GM19025 (cell line): Measurements from ENCODE around the gene PKN1.
"Not testable (repeated sequence)": the region's sequence is repeated elsewhere in the genome, so short reads cannot be mapped to it uniquely, and the experiment has no call there.

Experiments used
- ATAC-seq: cut with Tn5 transposase; IDR thresholded peaks from one replicate; pipeline ENCODE4 v1.9.1; 2021; ENCODE audit warnings: mild to moderate bottlenecking, low read depth, moderate library complexity; ENCODE audit not compliant: unreplicated experiment

PKN1 gene

DNA sequence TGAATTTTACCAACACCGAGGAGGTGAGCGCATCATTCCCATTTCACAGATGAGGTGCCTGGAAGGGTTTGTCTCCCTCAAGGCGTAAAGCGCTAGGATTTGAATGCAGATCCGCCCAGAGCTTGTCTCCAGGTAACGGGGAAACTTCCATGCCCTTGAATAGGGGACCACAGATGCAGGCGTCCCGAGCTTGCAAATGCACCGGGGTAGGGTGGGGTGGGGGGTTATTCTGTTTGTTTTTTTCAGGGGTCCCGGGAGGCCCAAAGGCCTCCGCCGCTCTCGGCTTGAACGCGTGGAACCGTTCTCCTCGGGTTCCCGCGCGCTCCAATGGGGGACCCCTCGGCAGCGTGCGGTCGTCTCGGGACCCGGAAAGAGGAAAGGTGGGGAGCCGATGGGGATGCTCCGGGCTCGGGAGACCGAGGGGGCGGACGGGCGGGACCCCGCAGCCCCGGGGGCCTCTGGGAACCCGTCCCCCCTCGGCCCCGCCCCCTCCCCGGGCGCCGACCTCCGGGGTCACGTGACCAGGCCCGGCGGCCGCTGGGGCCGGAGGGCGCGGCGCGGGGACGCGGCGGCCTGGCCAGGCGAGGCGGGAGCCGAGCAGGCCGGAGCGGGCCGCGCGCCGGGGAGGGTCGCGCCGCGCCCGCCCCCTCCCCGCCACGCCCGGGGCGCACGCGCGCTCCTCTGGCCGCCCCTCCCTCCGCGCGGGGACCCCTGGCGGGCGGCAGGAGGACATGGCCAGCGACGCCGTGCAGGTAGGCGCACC is at the start of gene PKN1:
Gene PKN1 (plus strand): TSS at position 516 of the 763 bp plus-strand sequence. CDS start 216 bp downstream, at position 732.
- ATAC-seq, result no peak

DNA sequence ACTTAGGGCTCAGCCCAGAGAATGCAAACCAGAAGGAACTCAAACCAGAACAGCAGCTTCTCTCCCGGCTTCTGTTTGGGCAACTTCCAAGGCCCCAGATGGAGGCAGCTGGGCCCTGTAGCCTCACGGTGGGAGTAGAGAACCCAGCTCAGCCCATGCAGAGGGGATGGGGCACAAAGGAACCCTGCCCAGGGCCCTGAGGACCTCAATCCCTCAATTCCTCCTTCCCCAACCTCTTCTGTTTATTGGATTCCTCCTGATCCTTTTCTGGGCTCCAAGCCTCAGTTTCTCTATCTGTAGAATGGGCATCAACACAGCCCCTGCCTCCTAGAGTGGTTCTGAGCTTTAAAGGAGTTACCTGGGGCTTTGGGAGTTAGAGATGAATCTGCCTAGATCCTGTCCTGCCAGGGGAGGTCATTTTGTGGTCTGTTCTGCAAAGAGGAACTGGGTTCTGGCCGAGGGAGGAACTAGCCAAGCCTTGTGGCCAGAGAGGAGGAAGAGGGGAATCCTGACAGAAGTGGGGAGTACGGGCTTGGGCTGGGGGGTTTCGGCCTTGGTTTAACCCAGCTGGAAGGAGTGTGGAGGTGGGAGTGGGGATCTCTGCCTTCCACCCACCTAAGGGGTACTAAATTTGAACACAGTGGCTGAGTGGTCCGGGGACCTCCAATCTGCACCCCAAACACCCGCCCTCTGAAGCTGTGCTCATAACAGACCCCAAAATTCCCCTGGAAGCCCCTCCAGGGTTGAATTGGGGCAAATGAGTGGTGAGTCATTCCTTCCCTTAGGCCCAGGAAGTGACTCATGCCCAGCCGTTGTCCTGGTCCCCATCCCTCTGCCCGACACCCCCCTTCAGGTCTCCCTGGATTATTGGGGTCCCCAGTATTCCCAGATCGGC is 49.2 kb upstream of the PKN1 start:
- ATAC-seq, result no peak

DNA sequence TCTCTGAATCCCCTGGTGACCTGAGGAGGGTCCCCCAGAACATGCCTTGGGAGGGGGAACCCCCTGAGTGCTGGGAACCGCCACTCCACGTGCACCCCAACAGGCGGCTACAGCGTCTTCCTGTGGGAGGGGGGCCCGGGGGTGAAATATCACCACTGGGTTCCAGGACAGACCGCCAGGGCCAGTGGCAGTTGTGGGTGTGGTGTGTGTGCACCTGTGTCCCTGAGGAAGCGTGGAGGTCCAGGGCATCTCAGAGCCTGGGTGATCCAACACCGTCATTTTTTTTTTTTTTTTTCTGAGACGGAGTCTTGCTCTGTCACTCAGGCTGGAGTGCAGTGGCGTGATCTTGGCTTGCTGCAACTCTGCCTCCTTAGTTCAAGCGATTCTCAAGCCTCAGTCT is 47.6 kb upstream of the PKN1 start:
- ATAC-seq, result no peak

DNA sequence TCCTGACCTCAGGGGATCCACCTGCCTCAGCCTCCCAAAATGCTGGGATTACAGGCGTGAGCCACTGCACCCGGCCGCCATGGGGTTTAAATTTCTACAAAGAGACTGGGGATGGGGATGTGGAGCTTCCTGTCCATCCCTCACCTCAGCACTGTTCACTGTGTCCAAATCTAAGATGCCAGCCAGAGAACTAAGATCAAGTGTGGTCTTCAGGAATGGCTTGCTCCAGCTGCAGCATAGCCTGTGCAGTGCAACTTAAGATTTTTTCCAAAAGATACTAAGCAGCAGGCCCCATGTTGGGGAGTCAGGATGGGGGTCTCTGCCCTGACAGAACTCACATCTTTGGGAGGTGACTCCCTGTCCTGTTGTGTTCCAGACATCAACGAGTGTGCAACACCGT is 42.6 kb upstream of the PKN1 start:
- ATAC-seq, result no peak

DNA sequence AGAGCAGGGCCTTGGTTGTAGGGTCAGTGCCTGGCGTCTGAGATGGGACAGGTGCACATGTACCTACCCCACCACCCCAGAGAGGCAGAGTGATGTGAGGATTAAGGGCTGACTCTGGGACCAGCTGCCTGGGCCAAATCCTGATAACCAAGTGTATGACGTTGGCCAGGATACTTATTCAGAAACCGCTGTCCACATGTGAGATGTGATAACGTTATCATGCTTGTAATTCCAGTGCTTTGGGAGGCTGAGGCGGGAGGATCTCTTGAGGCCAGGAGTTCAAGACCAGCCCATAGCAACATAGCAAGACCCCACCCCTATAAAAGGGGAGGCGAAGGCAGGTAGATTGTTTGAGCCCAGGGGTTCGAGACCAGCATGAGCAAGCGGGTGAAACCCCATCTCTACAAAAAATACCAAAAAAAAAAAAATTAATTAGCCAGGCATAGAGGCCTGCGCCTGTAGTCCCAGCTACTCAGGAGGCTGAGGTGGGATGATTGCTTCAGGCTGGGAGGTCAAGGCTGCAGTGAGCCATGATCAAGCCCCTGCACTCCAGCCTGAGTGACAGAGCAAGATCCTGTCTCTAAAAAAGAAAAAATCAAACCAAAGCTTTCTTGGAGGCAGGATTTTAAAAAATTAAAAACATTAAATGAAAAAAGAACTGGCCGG is 41.8 kb upstream of the PKN1 start:
- ATAC-seq, result no peak

DNA sequence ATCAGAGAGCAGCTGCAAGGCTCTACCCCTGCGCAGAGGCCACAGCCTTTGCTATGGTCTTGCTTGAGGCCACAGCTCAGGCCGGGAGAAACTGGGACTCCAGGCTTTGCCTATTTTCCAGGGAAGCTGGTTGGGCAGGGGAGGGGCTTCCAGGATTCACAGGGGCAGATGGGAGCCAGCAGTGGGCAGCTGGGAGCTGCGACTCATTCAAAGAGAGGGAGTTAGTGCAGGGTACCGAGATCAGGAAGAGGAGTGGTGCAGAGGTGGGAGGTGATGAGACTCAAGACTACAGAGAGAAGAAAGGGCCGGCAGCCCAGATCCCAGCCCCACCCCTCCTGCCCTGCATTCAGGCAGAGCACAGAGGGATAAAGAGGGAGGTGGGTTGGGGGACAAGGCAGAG is 39.8 kb upstream of the PKN1 start:
- ATAC-seq, result no peak

DNA sequence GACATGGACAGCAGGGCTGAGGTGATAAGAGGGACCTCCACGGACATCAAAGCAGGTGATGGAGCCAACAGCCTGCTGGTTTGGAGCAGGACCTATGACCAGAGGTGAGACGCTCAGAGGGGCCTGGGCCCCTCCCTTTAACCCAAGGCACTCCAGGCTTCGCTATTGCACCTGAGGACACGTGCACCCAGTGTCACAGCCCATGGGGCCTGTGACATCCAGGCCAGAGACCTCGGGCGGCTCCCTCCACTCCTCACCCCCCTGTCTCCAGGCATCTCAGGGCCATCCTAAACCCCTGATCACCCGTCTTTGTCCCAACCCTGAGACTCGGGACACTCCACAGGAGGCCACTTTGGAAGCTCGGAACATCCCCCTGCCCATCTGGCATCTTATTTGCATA is 38.9 kb upstream of the PKN1 start:
- no peak for ATAC-seq

DNA sequence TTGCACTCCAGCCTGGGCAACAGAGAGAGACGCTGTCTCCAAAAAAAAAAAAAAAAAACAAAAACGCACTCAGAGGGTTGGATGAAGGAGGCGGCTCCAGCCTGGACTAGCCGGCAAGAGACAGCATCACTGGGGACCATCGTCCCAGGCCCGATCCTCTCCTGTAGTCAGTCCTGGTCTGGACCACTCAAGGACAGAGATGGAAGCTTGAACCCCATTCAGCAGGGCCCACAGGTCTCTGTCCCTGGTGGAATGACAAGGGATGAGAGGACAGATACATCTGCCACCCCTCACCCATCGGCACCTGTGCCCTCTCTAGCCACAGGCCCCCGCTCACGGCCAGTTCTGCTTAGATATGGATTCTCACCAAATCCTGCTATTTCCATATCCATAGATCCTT is 37.8 kb upstream of the PKN1 start:
- no peak for ATAC-seq

DNA sequence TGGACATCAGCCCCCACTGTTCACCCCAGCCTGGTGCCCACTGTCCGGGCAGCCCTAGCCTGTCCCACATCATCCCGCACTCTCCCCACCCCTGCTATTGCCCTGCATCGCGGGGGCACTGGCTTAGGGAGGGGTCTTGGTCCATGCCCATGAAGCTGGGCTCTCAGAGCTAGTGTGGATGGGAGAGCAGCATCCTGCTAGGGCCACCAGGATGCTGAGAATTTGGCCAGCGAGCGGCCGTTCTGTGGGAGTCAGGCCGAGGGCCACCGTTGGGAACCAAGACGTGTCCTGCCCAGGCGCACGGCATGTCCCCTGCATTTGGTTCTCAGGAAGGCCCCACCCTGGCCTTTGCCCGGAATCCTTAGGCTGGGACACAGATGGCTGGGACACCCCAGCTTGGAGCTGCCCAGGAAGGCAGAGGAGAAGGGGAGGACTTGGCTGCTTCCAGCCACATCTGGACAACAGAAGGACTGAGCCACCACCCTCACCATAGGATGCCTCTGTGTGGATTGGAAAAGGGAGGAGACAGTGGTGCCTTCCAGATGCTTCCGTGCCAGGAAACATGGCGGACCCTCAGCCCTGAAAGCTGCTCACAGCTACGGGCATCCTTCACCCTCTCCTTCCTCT is 37.3 kb upstream of the PKN1 start:
- ATAC-seq, result no peak

DNA sequence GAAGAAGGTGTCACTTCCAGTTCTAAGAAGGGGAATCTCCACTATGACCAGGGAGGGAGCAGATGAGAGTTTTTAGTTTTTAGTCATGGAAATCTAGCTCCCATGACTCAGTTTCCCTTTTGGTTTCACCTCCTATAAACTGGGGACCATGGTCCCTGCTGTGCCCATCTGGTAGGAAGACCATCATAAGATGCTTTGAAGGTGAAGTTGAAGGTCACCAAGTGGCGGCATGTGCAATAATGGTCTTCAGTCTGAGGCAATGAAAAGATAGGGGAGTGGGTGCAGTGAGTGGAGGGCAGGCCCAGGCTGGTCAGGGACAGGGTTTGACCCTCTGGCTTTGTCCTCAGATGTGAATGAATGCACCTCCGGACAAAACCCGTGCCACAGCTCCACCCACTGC is 36.4 kb upstream of the PKN1 start:
- not testable (repeated sequence) for ATAC-seq

DNA sequence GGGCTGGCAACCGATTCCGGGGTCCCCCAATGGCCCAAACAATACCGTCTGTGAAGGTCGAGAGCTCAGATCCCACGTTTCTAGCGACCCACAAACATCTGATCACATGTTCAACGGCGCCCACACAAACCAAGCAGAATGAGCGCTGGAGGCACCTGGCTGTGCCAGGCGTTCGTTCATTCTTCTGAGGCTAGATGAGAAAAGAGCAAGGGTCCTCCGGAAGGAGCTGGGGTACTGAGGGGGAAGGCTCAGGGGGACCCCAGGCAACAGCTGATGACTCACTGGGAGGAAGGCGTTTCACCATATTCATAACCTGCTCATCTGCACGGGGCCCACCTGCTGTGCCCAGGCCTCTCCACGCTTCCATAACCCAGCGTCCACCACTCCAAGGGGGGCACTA is 35.9 kb upstream of the PKN1 start:
- not testable (repeated sequence) for ATAC-seq

DNA sequence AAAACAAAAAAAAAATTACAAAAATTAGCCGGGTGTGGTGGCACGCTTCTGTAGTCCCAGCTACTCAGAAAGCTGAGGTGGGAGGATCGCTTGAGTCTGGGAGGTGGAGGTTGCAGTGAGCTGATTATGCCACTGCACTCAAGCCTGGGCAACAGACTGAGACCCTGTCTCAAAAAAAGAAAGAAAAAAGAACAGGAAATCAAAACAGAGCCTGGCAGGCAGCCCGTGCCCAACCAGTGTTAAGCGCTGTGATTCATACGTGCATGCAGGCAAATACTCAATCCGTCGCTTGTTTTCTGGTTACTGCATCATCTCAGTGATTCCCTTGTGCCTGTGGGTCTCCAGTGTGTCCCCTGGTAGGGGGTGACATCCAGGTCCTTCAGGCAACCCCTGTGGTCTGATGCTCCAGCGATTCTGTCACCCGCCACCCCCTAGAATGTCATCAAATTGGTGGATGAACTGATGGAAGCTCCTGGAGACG is 32.1 kb upstream of the PKN1 start:
- ATAC-seq, result no peak

DNA sequence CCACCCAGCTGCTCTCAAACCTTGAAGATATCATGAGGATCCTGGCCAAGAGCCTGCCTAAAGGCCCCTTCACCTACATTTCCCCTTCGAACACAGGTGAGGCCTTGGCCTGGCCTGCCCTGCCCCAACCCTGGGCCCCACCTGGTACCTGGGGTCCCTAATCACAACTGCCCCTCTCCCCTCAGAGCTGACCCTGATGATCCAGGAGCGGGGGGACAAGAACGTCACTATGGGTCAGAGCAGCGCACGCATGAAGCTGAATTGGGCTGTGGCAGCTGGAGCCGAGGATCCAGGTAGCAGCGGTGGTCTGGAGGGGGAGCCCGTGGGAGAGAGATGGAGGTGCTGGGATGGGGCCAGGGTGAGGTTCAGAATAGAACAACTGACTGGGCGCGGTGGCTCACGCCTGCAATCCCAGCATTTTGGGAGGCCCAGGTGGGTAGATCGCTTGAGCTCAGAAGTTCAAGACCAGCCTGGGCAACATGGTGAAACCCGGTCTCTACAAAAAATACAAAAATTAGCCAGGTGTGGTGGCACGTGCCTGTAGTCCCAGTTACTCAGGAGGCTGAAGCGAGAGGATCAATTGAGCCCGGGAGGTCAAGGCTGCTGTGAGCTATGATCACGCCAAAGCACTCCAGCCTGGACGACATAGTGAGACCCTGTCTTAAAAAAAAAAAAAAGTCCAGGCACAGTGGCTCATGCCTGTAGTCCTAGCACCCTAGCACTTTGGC is 31.5 kb upstream of the PKN1 start:
- ATAC-seq, result no peak

DNA sequence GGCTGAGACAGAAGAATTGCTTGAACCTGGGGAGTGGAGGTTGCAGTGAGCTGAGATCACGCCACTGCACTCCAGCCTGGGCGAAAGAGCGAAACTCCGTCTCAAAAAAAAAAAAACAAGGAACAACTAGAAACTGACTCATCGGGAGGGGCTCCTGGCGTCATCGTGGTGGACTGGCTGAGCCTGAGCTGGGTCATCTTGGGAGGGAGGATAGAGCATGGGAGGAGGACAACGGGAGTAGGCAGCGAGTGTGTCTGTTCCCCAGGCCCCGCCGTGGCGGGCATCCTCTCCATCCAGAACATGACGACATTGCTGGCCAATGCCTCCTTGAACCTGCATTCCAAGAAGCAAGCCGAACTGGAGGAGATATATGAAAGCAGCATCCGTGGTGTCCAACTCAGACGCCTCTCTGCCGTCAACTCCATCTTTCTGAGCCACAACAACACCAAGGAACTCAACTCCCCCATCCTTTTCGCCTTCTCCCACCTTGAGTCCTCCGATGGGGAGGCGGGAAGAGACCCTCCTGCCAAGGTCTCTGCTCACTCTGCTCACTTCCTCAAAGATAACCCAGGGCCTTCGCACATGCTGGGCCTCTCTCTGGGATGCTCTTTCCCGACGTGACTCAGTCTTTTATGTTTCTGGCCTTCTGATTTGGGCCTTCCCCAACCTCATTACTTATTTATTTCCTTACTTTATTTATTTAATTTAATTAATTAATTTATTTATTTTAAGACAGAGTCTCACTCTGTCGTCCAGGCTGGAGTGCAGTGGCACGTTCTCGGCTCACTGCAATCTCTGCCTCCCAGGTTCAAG is 30.6 kb upstream of the PKN1 start:
- no peak for ATAC-seq

DNA sequence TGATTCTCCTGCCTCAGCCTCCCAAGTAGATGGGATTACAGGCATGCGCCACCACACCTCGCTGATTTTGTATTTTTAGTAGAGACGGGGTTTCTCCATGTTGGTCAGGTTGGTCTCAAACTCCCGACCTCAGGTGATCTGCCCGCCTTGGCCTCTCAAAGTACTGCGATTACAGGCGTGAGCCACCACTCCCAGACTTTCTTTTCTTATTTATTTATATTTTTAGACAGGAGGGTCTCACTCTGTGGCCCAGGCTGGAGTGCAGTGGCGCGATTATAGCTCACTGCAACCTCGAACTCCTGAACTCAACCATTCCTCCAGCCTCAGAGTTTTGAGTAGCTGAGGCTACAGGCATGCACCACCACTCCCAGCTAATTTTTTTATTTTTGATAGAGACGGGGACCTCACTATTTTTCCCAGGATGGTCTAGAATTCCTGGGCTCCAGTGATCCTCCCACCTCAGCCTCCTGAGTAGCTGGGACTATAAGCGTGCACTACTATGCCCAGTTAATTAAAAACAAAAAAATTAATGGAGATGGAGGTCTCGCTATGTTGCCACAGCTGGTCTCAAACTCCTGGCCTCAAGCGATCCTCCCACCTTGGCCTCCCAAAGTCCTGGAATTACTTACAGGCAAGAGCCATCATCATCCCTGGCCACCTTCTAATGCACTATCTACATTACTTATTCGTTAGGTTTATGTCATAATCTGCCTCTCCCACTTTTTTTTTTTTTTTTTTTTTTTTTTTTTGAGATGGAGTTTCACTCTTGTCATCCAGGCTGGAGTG is 29.8 kb upstream of the PKN1 start:
- ATAC-seq, result not testable (repeated sequence)

DNA sequence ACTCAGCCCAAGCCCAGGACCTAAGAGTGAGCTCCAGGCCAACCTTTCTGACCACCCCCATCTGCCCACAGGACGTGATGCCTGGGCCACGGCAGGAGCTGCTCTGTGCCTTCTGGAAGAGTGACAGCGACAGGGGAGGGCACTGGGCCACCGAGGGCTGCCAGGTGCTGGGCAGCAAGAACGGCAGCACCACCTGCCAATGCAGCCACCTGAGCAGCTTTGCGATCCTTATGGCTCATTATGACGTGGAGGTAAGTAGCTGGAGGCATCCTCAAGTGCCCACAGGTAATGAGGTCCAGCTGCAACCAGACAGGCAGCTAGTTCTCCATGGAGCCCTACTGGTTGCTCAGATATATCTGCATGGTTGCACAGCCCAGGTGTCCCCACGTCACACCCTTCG is 28.8 kb upstream of the PKN1 start:
- no peak for ATAC-seq

DNA sequence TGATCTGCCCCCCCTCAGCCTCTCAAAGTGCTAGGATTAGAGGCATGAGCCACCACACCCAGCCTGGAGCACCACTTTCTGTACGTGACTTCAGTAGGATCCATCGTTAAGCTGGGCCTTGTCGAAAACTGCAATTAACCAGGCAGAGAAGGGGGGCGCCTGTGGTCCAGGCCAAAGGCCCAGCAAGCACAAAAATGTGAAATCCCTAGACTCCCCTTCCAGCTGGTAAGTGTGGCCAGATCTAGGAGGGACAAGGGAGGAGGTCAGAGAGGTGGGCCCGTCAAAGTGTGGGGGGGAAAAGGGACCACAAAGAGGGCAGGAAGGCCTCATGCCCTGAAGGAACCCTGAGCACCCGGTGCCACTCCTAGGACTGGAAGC is 27.7 kb upstream of the PKN1 start:
- ATAC-seq, result no peak
